Daoy (cell line): ENCODE results near the gene GREM2. TPM values are rescaled to one million over a fixed set of nuclear protein-coding genes. Genes with fewer than 3 reads are reported as not detected.

ENCODE experiments used
- DNase-seq: peaks from one replicate; pipeline ENCODE4 v3.0.0-alpha.2; 2015; ENCODE audit warnings: low read depth
- total RNA-seq: library from RNA; depleted of rRNA; stranded (reverse); fragments of >200 nt; shearing (Covaris generic); gene quantifications from 2 replicates; pipeline ENCODE4 v1.2.3, GENCODE V29; 2014

Gene GREM2
- total RNA-seq, 1 experiment from 2014 or later = not detected

- peak; percentile 71 for DNase-seq
Observed at GRCh38 chr1:240559781-240560180, 52.2 kb downstream of the GREM2 start.

GRCh38 chr1:240555524-240555923 is 56.4 kb downstream of the GREM2 start:
- DNase-seq = no peak

GRCh38 chr1:240553351-240553750 is 58.6 kb downstream of the GREM2 start:
- no peak for DNase-seq

GRCh38 chr1:240539769-240540414 is 72.1 kb downstream of the GREM2 start:
- no peak for DNase-seq

- DNase-seq = no peak
Observed at GRCh38 chr1:240538776-240539430, 73.1 kb downstream of the GREM2 start.

- DNase-seq = no peak
Observed at GRCh38 chr1:240533154-240533780, 78.7 kb downstream of the GREM2 start.

GRCh38 chr1:240528591-240528990 is 83.4 kb downstream of the GREM2 start:
- no peak for DNase-seq

GRCh38 chr1:240527086-240527485 is 84.9 kb downstream of the GREM2 start:
- DNase-seq = no peak

- DNase-seq = no peak
Observed at GRCh38 chr1:240526312-240526711, 85.6 kb downstream of the GREM2 start.

GRCh38 chr1:240524356-240525069 is 87.4 kb downstream of the GREM2 start:
- DNase-seq = no peak

GRCh38 chr1:240522122-240522822 is 89.7 kb downstream of the GREM2 start:
- no peak for DNase-seq

- no peak for DNase-seq
Observed at GRCh38 chr1:240517891-240518290, 94.1 kb downstream of the GREM2 start.

- no peak for DNase-seq
Observed at GRCh38 chr1:240516069-240516468, 95.9 kb downstream of the GREM2 start.

- peak; percentile 83 for DNase-seq
Observed at GRCh38 chr1:240515505-240515904, 96.5 kb downstream of the GREM2 start.

- DNase-seq = no peak
Observed at GRCh38 chr1:240511789-240512188, 100.2 kb downstream of the GREM2 start.

- no peak for DNase-seq
Observed at GRCh38 chr1:240508950-240509349, 103.0 kb downstream of the GREM2 start.

GRCh38 chr1:240508201-240508600 is 103.8 kb downstream of the GREM2 start:
- no peak for DNase-seq

GRCh38 chr1:240506176-240506575 is 105.8 kb downstream of the GREM2 start:
- no peak for DNase-seq

- DNase-seq = no peak
Observed at GRCh38 chr1:240503558-240503957, 108.4 kb downstream of the GREM2 start.

GRCh38 chr1:240503036-240503435 is 108.9 kb downstream of the GREM2 start:
- no peak for DNase-seq

GRCh38 chr1:240501115-240501514 is 110.8 kb downstream of the GREM2 start:
- DNase-seq = peak; percentile 29

GRCh38 chr1:240500647-240501046 is 111.3 kb downstream of the GREM2 start:
- DNase-seq = no peak
